ENCODE measurements around the gene CTF1. TPM values are rescaled to one million over a fixed set of nuclear protein-coding genes. Genes with fewer than 3 reads are reported as not detected.

Gene CTF1
- total and polyA plus RNA-seq, 10 of the 15 experiments (the other 5 are each of a cell fraction or from before 2014, with no cell fraction given), result 0.04 to 0.46 (median 0.11) TPM; not detected in 3

- Histone ChIP-seq H3K9me3 (replicated peaks; ENCODE audit: control insufficient read depth, insufficient read depth, low read length) (no peaks in the 10 kb centered on the region), H2AFZ (ENCODE audit: control insufficient read depth, low read depth, low read length) (no peak overlapping the region), H3K4me3 (no peak overlapping the region), H3K79me2 (ENCODE audit: control insufficient read depth, insufficient read depth, low read length) (peaks cover 3% of the 10 kb centered on the region), H3K4me1 (ENCODE audit: control insufficient read depth, insufficient read depth, low read length) (peaks cover 10% of the 10 kb centered on the region), H3K27me3 (replicated peaks in 1 of 2; ENCODE audit: control insufficient read depth in 2 of 2, insufficient read depth in 2 of 2, low read length in 1 of 2) (no peaks in the 10 kb centered on the region), H3K27ac (ENCODE audit: control insufficient read depth, insufficient read depth) (no peak overlapping the region), H3K4me2 (ENCODE audit: control insufficient read depth, insufficient read depth) (no peak overlapping the region), H3K9ac (ENCODE audit: control insufficient read depth, insufficient read depth, low read length) (no peak overlapping the region), H4K20me1 (ENCODE audit: control insufficient read depth, insufficient read depth) (no peaks in the 10 kb centered on the region), H3K36me3 (ENCODE audit: control insufficient read depth in 2 of 2, insufficient read depth in 2 of 2, low read length in 1 of 2) (peaks cover 0 to 2% of the 10 kb centered on the region in 2 experiments; a peak in 3 of 4 replicates)
- FAIRE-seq, result no peak
- in situ Hi-C loops (cut with MboI) (no loop called here), intact Hi-C loops (cut with micrococcal nuclease; ENCODE audit: unreplicated experiment) (no loop called here)
- CTCF ChIA-PET, result interaction anchor here (0.7 kb wide), 1 partner anchor 68 kb away, joined by 3 read pairs; no protein-coding TSS in a partner anchor
- BruUV-seq (replicated peaks), result no TSS peak
- no peak; the same call in 2 of the 3 replicates for ATAC-seq
- no peak for DNase-seq (ENCODE audit: low read depth, low spot score)
- POLR2A ChIA-PET, result interaction anchor here (0.6 to 1.2 kb wide), 2 partner anchors 9 to 45 kb away, joined by 3 read pairs; no protein-coding TSS in a partner anchor
- WGBS (ENCODE audit: insufficient coverage, insufficient replicate concordance, low lambda C conversion rate, missing lambda C conversion rate), result 88% methylated on average over 4 of the region's 4 CpGs
- RAD21 ChIA-PET (ENCODE audit: unreplicated experiment), result interaction anchor here (0.7 kb wide), 1 partner anchor 183 kb away, joined by 3 read pairs; no protein-coding TSS in a partner anchor
- SMC1A ChIA-PET (ENCODE audit: uncharacterized antibody, unreplicated experiment), result interaction anchor here (0.9 to 1.2 kb wide), 3 partner anchors 9 to 14 kb away, joined by 3 to 4 read pairs (median 4); no protein-coding TSS in a partner anchor
- no peak for TF ChIP-seq ZNF24 (IDR thresholded peaks at IDR 0.05)
- peak; percentile 41; the same call in 1 of the 2 replicates for TF ChIP-seq SPI1 (IDR thresholded peaks at IDR 0.05; ENCODE audit: borderline replicate concordance, insufficient read depth, low read depth, low read length)
Measured at GRCh38 chr16:30882429-30883310, 13.7 kb upstream of the CTF1 start.

- H3K4me3 ChIP-seq, result no peak overlapping the region
- ChIA-PET SMC1A (ENCODE audit: uncharacterized antibody, unreplicated experiment) (interaction anchor here (0.5 to 1.2 kb wide), 2 partner anchors 12 to 40 kb away, joined by 3 read pairs; no protein-coding TSS in a partner anchor), POLR2A (interaction anchor here (0.6 to 1.3 kb wide), 5 partner anchors 8 to 412 kb away, joined by 3 to 7 read pairs (median 4); partner anchors contain the start of gene ITGAL), RAD21 (ENCODE audit: unreplicated experiment) (interaction anchor here (0.7 kb wide), 1 partner anchor 16 kb away, joined by 4 read pairs; no protein-coding TSS in a partner anchor), CTCF (interaction anchor here (0.6 to 0.9 kb wide), 2 partner anchors 10 to 482 kb away, joined by 3 read pairs; no protein-coding TSS in a partner anchor)
- H3K9ac ChIP-seq (ENCODE audit: control insufficient read depth, insufficient read depth, low read length), result no peak overlapping the region
- intact Hi-C loops (cut with micrococcal nuclease; ENCODE audit: unreplicated experiment), result no loop called here
- FAIRE-seq (peak; percentile 18), ATAC-seq (peak; percentile 85), DNase-seq (ENCODE audit: low read depth, low spot score) (no peak)
- WGBS (ENCODE audit: insufficient coverage, insufficient replicate concordance, low lambda C conversion rate, missing lambda C conversion rate), result 14% methylated on average over 3 of the region's 3 CpGs
- H3K4me2 ChIP-seq (ENCODE audit: control insufficient read depth, insufficient read depth), result peak overlapping the region; percentile 22; the same call in 1 of the 2 replicates
- no peaks in the 10 kb centered on the region for H3K27me3 ChIP-seq (replicated peaks in 1 of 2; ENCODE audit: control insufficient read depth in 2 of 2, insufficient read depth in 2 of 2, low read length in 1 of 2)
- peaks cover 10% of the 10 kb centered on the region for H3K4me1 ChIP-seq (ENCODE audit: control insufficient read depth, insufficient read depth, low read length)
- in situ Hi-C loops (cut with MboI), result no loop called here
- no peaks in the 10 kb centered on the region for H3K79me2 ChIP-seq (ENCODE audit: control insufficient read depth, insufficient read depth, low read length)
- no peak overlapping the region for H2AFZ ChIP-seq (ENCODE audit: control insufficient read depth, low read depth, low read length)
- H3K36me3 ChIP-seq (ENCODE audit: control insufficient read depth in 2 of 2, insufficient read depth in 2 of 2, low read length in 1 of 2), result peaks cover 0 to 5% of the 10 kb centered on the region in 2 experiments; a peak in 2 of 4 replicates
- peak overlapping the region; percentile 37 for H3K27ac ChIP-seq (ENCODE audit: control insufficient read depth, insufficient read depth)
- no TSS peak for BruUV-seq (replicated peaks)
- H4K20me1 ChIP-seq (ENCODE audit: control insufficient read depth, insufficient read depth), result no peaks in the 10 kb centered on the region
- H3K9me3 ChIP-seq (replicated peaks; ENCODE audit: control insufficient read depth, insufficient read depth, low read length), result no peaks in the 10 kb centered on the region
- TF ChIP-seq RELA (IDR thresholded peaks at IDR 0.05; ENCODE audit: borderline replicate concordance, partially characterized antibody) (no peak), ZBTB40 (IDR thresholded peaks at IDR 0.05; ENCODE audit: borderline replicate concordance) (no peak), IKZF1 (conservative IDR thresholded peaks at IDR 0.05) (no peak), IRF4 (IDR thresholded peaks at IDR 0.05; ENCODE audit: low read depth, low read length) (no peak), YY1 (IDR thresholded peaks at IDR 0.05; ENCODE audit: low read depth, low read length) (0 out of 2 replicates have a peak, but pooled peaks have one; percentile 22), GATAD2B (conservative IDR thresholded peaks at IDR 0.05; ENCODE audit: low read depth) (no peak), RUNX3 (IDR thresholded peaks at IDR 0.05; ENCODE audit: low read length) (peak; percentile 70), NR2F1 (conservative IDR thresholded peaks at IDR 0.05) (peak; percentile 37; the same call in 1 of the 2 replicates), CEBPB (IDR thresholded peaks at IDR 0.05; ENCODE audit: borderline replicate concordance in 1 of 2, low read depth in 2 of 2, low read length in 2 of 2) (no peak)
Measured at GRCh38 chr16:30884760-30885159, 11.7 kb upstream of the CTF1 start.

All from GM12878 (cell line).